B cell (primary cell): ENCODE measurements around the gene ICE2.

Experiments used
- CTCF ChIP-seq: fragments of 200-600 bp; IDR thresholded peaks from one replicate; pipeline ENCODE4 v1.8.0; 2022; ENCODE audit warnings: antibody characterized with exemption, mild to moderate bottlenecking
- EZH2 ChIP-seq: IDR thresholded peaks from 2 replicates; pipeline ENCODE4 v1.6.1; 2012; ENCODE audit warnings: borderline replicate concordance, low read depth, mild to moderate bottlenecking, moderate library complexity, low read length; ENCODE audit not compliant: insufficient read depth, poor library complexity, severe bottlenecking

DNA sequence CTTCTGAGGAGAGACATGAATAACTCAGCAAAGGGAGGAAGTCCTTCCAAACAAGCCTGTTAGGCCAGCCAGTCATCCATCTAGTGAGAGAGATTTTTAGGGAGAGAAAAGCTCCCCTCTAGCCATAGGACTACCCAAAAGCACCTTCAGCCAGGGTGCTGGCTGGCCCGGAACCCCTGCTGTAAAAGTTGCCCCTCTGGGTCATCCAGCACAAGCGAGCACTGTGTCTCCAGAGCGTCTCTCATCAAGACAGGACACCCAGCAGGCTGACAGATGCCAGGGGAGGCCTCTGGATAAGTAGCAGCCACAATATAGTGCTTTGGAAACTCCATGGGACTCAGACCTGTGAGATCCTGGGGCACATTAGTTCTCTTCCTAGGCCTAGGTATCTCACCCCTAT is 105.6 kb downstream of the ICE2 start:
- no peak for TF ChIP-seq CTCF
- no peak for TF ChIP-seq EZH2
